PC-3 (cell line): ENCODE results near the gene BTAF1. TPM values are rescaled to one million over a fixed set of nuclear protein-coding genes. Genes with fewer than 3 reads are reported as not detected.

Experiments
- ATAC-seq: fragments of 200-7000 bp; cut with Tn5 transposase; 2 replicates; pipeline ENCODE4 v1.9.1; 2020; ENCODE audit warnings: mild to moderate bottlenecking, moderate library complexity
- BruUV-seq: library from RNA; stranded (reverse); fragments of 400-500 nt; replicated peaks from 2 replicates; lab custom pipeline; 2021; lab: Mats Ljungman, UMichigan
- CTCF ChIA-PET: fragments of 300-600 bp; sonication (Branson Sonifier 250); formaldehyde crosslinking; loops from one replicate; lab custom pipeline; 2022; ENCODE audit warnings: antibody characterized with exemption; lab: Charles Lee
- POLR2A ChIA-PET: fragments of 300-600 bp; sonication (Branson Sonifier 250); formaldehyde crosslinking; loops from one replicate; lab custom pipeline; 2022; ENCODE audit warnings: antibody characterized with exemption; ENCODE audit not compliant: unreplicated experiment; lab: Charles Lee
- DNase-seq: peaks from one replicate; pipeline ENCODE4 v3.0.0-alpha.2; 2015
- H2AFZ ChIP-seq: fragments of 300-600 bp; sonication (generic); 2 replicates; pipeline ENCODE4 v1.6.0; 2016; ENCODE audit warnings: antibody characterized with exemption, low read length
- H3F3A ChIP-seq: fragments of 300-600 bp; sonication (generic); one replicate; pipeline ENCODE4 v1.6.0; 2017; ENCODE audit warnings: antibody characterized with exemption, low read length, control low read depth, mild to moderate bottlenecking; ENCODE audit not compliant: unreplicated experiment
- H3K27ac ChIP-seq: fragments of 300-600 bp; sonication (generic); 2 replicates; pipeline ENCODE4 v1.5.1; 2016; ENCODE audit warnings: mild to moderate bottlenecking, low read length
- H3K27me3 ChIP-seq: fragments of 300-600 bp; sonication (generic); 2 replicates; pipeline ENCODE4 v1.6.1; 2016; ENCODE audit warnings: low read length, mixed read lengths
- H3K36me3 ChIP-seq: fragments of 300-600 bp; sonication (generic); 2 replicates; pipeline ENCODE4 v1.6.1; 2016; ENCODE audit warnings: low read depth, mixed run types, low read length, mixed read lengths
- H3K4me1 ChIP-seq: fragments of 300-600 bp; sonication (generic); 2 replicates; pipeline ENCODE4 v1.5.1; 2016; ENCODE audit warnings: low read length; ENCODE audit not compliant: insufficient read depth
- H3K4me2 ChIP-seq: fragments of 300-600 bp; sonication (generic); 2 replicates; pipeline ENCODE4 v1.6.0; 2016; ENCODE audit warnings: low read length
- H3K4me3 ChIP-seq: fragments of 300-600 bp; sonication (generic); 2 replicates; pipeline ENCODE4 v1.5.1; 2016; ENCODE audit warnings: mild to moderate bottlenecking, low read length, mixed read lengths
- H3K79me2 ChIP-seq: fragments of 300-600 bp; sonication (generic); 2 replicates; pipeline ENCODE4 v1.6.1; 2017; ENCODE audit warnings: low read length, mixed read lengths
- H3K9ac ChIP-seq: fragments of 300-600 bp; sonication (generic); 2 replicates; pipeline ENCODE4 v1.6.0; 2016; ENCODE audit warnings: mild to moderate bottlenecking, low read length
- H3K9me2 ChIP-seq: fragments of 300-600 bp; sonication (generic); replicated peaks from 2 replicates; pipeline ENCODE4 v1.6.1; 2016; ENCODE audit warnings: mixed run types, low read length, mixed read lengths
- H3K9me3 ChIP-seq: fragments of 300-600 bp; sonication (generic); 2 replicates; pipeline ENCODE4 v1.6.1; 2016; ENCODE audit warnings: low read length, mixed read lengths
- H4K20me1 ChIP-seq: fragments of 300-600 bp; sonication (generic); 2 replicates; pipeline ENCODE4 v1.6.1; 2016; ENCODE audit warnings: low read length, mixed read lengths
- EZH2 ChIP-seq: fragments of 300-600 bp; sonication (generic); IDR thresholded peaks from one replicate; pipeline ENCODE4 v1.6.1; 2017; ENCODE audit warnings: antibody characterized with exemption, mild to moderate bottlenecking, low read length; ENCODE audit not compliant: unreplicated experiment
- EZH2phosphoT487 ChIP-seq: fragments of 300-600 bp; sonication (generic); IDR thresholded peaks from 2 replicates; pipeline ENCODE4 v1.6.1; 2018; ENCODE audit warnings: mild to moderate bottlenecking, antibody characterized with exemption, low read length, borderline replicate concordance
- intact Hi-C: fragments of 100-400 bp; cut with micrococcal nuclease; formaldehyde crosslinking; loops from 2 replicates; pipeline ENCODE4 v1.9.0; 2023
- total RNA-seq: library from RNA; depleted of rRNA; stranded (reverse); fragments of >200 nt; gene quantifications from 2 replicates; pipeline ENCODE4 v1.2.3, GENCODE V29; 2014
- TF ChIP-seq, protein P1 (sequence below): fragments of 300-600 bp; sonication (generic); conservative IDR thresholded peaks from 2 replicates; pipeline ENCODE4 v1.5.1; 2017; ENCODE audit warnings: antibody characterized with exemption, low read depth, mild to moderate bottlenecking, low read length

BTAF1 gene
- total RNA-seq, 1 experiment from 2014 or later = 27.6 TPM

DNA sequence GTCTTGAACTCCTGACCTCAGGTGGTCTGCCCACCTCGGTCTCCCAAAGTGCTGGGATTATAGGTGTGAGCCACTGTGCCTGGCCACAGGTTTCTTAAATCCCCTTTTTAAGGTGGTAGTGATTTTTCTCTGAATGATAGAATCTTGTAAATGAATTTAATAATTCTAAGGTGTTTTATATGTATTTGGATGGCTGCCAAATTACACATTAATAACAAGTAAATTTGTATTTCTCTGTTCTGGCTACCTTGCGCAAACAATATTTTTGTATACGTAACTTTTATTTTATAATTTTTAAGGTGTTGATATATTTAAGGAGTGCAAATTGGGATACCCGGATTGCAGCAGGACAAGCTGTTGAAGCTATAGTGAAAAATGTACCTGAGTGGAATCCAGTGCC, 16.1 kb downstream of the BTAF1 start:
- no TSS peak for BruUV-seq

DNA sequence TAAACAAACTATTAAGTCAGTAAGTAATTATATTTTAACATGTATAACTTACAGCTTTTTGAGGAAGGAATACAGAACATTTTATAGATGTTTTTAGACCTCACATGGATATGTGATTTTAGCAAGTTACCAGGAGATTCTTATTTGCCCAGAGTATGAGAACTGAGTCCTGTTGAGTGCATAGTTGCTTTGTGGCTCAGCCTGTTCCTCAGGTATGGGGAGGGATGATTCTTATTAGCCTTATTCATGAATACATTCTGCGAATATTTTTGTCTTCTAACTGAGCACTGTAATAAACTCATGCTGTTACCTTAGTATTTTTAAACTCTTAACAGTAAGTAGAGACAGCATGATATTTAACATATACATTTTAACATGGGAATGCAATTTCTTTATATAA, 17.9 kb downstream of the BTAF1 start:
- POLR2A ChIA-PET = interaction anchor here (0.7 kb wide), 1 partner anchor 639 kb away, joined by 3 read pairs; no protein-coding TSS in a partner anchor
- Histone ChIP-seq H2AFZ (no peak overlapping the region), H3K4me2 (no peak overlapping the region), H3K27me3 (no peaks in the 10 kb centered on the region), H3K36me3 (peaks cover 23% of the 10 kb centered on the region), H3K27ac (no peak overlapping the region), H3K9me3 (no peaks in the 10 kb centered on the region), H3K9me2 (no peaks in the 10 kb centered on the region), H3K79me2 (peaks cover 58% of the 10 kb centered on the region), H3F3A (no peaks in the 10 kb centered on the region), H3K9ac (no peak overlapping the region), H3K4me3 (no peak overlapping the region), H4K20me1 (no peaks in the 10 kb centered on the region), H3K4me1 (peaks cover 11% of the 10 kb centered on the region)
- no peak for TF ChIP-seq EZH2
- TF ChIP-seq, protein P1, sequence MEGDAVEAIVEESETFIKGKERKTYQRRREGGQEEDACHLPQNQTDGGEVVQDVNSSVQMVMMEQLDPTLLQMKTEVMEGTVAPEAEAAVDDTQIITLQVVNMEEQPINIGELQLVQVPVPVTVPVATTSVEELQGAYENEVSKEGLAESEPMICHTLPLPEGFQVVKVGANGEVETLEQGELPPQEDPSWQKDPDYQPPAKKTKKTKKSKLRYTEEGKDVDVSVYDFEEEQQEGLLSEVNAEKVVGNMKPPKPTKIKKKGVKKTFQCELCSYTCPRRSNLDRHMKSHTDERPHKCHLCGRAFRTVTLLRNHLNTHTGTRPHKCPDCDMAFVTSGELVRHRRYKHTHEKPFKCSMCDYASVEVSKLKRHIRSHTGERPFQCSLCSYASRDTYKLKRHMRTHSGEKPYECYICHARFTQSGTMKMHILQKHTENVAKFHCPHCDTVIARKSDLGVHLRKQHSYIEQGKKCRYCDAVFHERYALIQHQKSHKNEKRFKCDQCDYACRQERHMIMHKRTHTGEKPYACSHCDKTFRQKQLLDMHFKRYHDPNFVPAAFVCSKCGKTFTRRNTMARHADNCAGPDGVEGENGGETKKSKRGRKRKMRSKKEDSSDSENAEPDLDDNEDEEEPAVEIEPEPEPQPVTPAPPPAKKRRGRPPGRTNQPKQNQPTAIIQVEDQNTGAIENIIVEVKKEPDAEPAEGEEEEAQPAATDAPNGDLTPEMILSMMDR = no peak
- TF ChIP-seq EZH2phosphoT487 = no peak
- CTCF ChIA-PET = no interaction called here
- intact Hi-C loops = no loop called here
- BruUV-seq = no TSS peak
- ATAC-seq = no peak
- DNase-seq = peak; percentile 12

More for the DNA sequence above, 16.1 kb downstream of the BTAF1 start:
- ATAC-seq (no peak), DNase-seq (no peak)
- H3K27me3 ChIP-seq = no peaks in the 10 kb centered on the region
- intact Hi-C loops = no loop called here
- no peak overlapping the region for H2AFZ ChIP-seq
- H3K4me1 ChIP-seq = peaks cover 23% of the 10 kb centered on the region
- no peak overlapping the region for H3K4me3 ChIP-seq
- H3K36me3 ChIP-seq = peaks cover 22% of the 10 kb centered on the region
- H3K9me2 ChIP-seq = no peaks in the 10 kb centered on the region
- H3K9me3 ChIP-seq = no peaks in the 10 kb centered on the region
- H3K79me2 ChIP-seq = peaks cover 62% of the 10 kb centered on the region
- TF ChIP-seq EZH2 (no peak), EZH2phosphoT487 (no peak)
- TF ChIP-seq, protein P1 = no peak
- no peak overlapping the region for H3K4me2 ChIP-seq
- peaks cover 11% of the 10 kb centered on the region for H3F3A ChIP-seq
- H3K27ac ChIP-seq = no peak overlapping the region
- no peaks in the 10 kb centered on the region for H4K20me1 ChIP-seq
- H3K9ac ChIP-seq = no peak overlapping the region
- ChIA-PET POLR2A (no interaction called here), CTCF (no interaction called here)

DNA sequence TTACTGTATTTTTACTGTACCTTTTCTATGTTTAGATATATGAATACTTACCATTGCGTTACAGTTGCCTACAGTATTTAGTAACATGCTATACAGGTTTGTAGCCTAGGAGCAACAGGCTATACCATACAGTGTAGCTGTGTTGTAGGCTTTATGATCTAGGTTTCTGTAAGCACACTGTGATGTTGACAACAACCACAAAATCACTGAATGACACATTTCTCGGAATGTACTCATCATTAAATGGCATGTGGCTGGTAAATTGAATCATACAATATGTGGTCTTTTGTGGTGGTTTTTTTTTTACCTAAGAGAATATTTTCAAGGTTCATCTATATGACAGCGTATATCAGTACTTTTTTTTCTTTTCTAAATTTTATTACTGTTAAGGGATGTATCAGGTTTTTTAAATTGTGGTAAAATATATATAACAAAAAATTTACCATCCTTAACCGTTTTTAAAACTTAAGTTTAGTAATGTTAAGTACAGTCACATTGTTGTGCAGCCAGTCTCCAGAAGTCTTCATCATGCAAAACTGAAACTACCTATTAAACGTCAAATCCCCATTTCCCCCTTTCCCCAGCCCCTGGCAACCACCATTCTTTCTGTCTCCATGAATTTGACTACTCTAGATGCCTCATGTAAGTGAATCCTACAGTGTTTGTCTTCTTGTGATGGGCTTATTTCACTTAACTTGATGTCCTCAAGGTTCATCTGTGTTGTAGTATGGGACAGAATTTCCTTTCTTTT, 21.5 kb downstream of the BTAF1 start:
- H3K79me2 ChIP-seq = peaks cover 22% of the 10 kb centered on the region
- CTCF ChIA-PET = no interaction called here

More for the DNA sequence above, 21.5 kb downstream of the BTAF1 start:
- Histone ChIP-seq H3K9me3 (no peaks in the 10 kb centered on the region), H3K4me2 (no peak overlapping the region), H2AFZ (no peak overlapping the region), H3K9me2 (no peaks in the 10 kb centered on the region), H3F3A (no peaks in the 10 kb centered on the region), H3K36me3 (peaks cover 11% of the 10 kb centered on the region), H3K27me3 (no peaks in the 10 kb centered on the region), H3K4me3 (no peak overlapping the region), H3K9ac (no peak overlapping the region), H3K27ac (no peak overlapping the region), H4K20me1 (no peaks in the 10 kb centered on the region), H3K4me1 (peaks cover 7% of the 10 kb centered on the region; the same call in 1 of the 2 replicates)
- peak; percentile 73 for DNase-seq
- ATAC-seq = peak; percentile 70
- POLR2A ChIA-PET = no interaction called here
- no TSS peak for BruUV-seq
- intact Hi-C loops = no loop called here
- TF ChIP-seq EZH2 = no peak
- no peak for TF ChIP-seq EZH2phosphoT487
- TF ChIP-seq, protein P1 = no peak
